Activated B cell treated with CpG ODN at 0.5 μM for 24 hours (primary cell): Measurements from ENCODE around the gene PGF. TPM values are rescaled to one million over a fixed set of nuclear protein-coding genes. Genes with fewer than 3 reads are reported as not detected.

Experiments
- ATAC-seq: fragments of 200-7000 bp; cut with Tn5 transposase; one replicate; pipeline ENCODE4 v1.10.0; 2021; ENCODE audit warnings: low read depth, mild to moderate bottlenecking, moderate library complexity
- CTCF ChIA-PET: fragments of 350-600 bp; sonication (Branson Sonifier 250); formaldehyde crosslinking; loops from one replicate; lab custom pipeline; 2021; ENCODE audit warnings: antibody characterized with exemption; lab: Charles Lee
- POLR2A ChIA-PET: fragments of 350-600 bp; sonication (Branson Sonifier 250); formaldehyde crosslinking; loops from one replicate; lab custom pipeline; 2021; ENCODE audit warnings: antibody characterized with exemption; lab: Charles Lee
- DNase-seq: peaks from one replicate; pipeline ENCODE4 v3.0.0; 2022
- H3K27ac Mint-ChIP-seq: one replicate; pipeline ENCODE4 v1.8.0; 2020; ENCODE audit warnings: mixed read lengths
- H3K27me3 Mint-ChIP-seq: one replicate; pipeline ENCODE4 v1.8.0; 2021; ENCODE audit warnings: mixed read lengths
- H3K36me3 Mint-ChIP-seq: one replicate; pipeline ENCODE4 v1.8.0; 2021; ENCODE audit warnings: low read depth, mixed read lengths
- H3K4me1 Mint-ChIP-seq: one replicate; pipeline ENCODE4 v1.8.0; 2021; ENCODE audit warnings: mixed read lengths
- H3K4me3 Mint-ChIP-seq: one replicate; pipeline ENCODE4 v1.8.0; 2020; ENCODE audit warnings: mild to moderate bottlenecking, mixed read lengths
- H3K9me3 Mint-ChIP-seq: one replicate; pipeline ENCODE4 v1.8.0; 2020; ENCODE audit warnings: mixed read lengths
- intact Hi-C: fragments of 100-400 bp; cut with micrococcal nuclease; formaldehyde crosslinking; loops from one replicate; pipeline ENCODE4 v1.15.1; 2024
- total RNA-seq: library from RNA; stranded (reverse); gene quantifications from 2 replicates; pipeline ENCODE4 v1.2.3, GENCODE V29; 2022
- TF ChIP-seq, protein P1 (sequence below): fragments of 200-600 bp; IDR thresholded peaks from one replicate; pipeline ENCODE4 v1.8.0; 2022; ENCODE audit warnings: antibody characterized with exemption, mild to moderate bottlenecking

PGF gene
- total RNA-seq, 1 donor from 2014 or later: not detected

GRCh38 chr14:74911704-74912103 is 43.7 kb downstream of the PGF start:
- peaks cover 8% of the 10 kb centered on the region for H3K4me1 Mint-ChIP-seq
- TF ChIP-seq, protein P1, sequence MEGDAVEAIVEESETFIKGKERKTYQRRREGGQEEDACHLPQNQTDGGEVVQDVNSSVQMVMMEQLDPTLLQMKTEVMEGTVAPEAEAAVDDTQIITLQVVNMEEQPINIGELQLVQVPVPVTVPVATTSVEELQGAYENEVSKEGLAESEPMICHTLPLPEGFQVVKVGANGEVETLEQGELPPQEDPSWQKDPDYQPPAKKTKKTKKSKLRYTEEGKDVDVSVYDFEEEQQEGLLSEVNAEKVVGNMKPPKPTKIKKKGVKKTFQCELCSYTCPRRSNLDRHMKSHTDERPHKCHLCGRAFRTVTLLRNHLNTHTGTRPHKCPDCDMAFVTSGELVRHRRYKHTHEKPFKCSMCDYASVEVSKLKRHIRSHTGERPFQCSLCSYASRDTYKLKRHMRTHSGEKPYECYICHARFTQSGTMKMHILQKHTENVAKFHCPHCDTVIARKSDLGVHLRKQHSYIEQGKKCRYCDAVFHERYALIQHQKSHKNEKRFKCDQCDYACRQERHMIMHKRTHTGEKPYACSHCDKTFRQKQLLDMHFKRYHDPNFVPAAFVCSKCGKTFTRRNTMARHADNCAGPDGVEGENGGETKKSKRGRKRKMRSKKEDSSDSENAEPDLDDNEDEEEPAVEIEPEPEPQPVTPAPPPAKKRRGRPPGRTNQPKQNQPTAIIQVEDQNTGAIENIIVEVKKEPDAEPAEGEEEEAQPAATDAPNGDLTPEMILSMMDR: no peak
- intact Hi-C loops: no loop called here
- H3K9me3 Mint-ChIP-seq: no peaks in the 10 kb centered on the region
- no peak overlapping the region for H3K4me3 Mint-ChIP-seq
- ChIA-PET POLR2A (interaction anchor here (1.5 kb wide), 1 partner anchor 50 kb away, joined by 3 read pairs; no protein-coding TSS in a partner anchor), CTCF (interaction anchor here (0.8 to 1.6 kb wide), 3 partner anchors 17 to 177 kb away, joined by 3 read pairs; no protein-coding TSS in a partner anchor)
- H3K27ac Mint-ChIP-seq: no peak overlapping the region
- ATAC-seq (no peak), DNase-seq (no peak)
- H3K36me3 Mint-ChIP-seq: no peaks in the 10 kb centered on the region
- no peaks in the 10 kb centered on the region for H3K27me3 Mint-ChIP-seq

DNA sequence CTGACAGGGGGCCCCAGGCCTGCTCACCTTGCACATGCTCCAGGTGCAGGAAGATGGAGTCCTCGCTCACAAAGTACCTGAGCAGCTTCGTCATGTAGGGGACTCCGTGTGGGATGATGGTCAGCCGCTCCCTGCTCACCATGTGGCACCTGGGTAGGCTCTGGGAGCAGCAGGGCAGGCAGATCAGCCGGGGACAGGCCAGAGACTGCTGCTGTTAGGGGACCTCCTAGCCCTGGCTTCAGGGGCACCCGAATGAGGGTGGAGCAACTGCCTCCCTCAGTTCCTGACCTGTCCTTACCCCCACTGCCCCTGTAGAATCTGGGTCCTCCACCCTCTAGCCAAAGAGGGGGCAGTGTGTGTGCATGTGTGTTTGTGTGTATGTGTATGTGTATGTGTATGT is 44.2 kb downstream of the PGF start:
- no peak overlapping the region for H3K4me3 Mint-ChIP-seq
- H3K36me3 Mint-ChIP-seq: no peaks in the 10 kb centered on the region
- H3K4me1 Mint-ChIP-seq: peaks cover 9% of the 10 kb centered on the region
- no peaks in the 10 kb centered on the region for H3K27me3 Mint-ChIP-seq
- ChIA-PET CTCF (interaction anchor here (0.8 to 1.6 kb wide), 3 partner anchors 16 to 178 kb away, joined by 3 read pairs; no protein-coding TSS in a partner anchor), POLR2A (interaction anchor here (1.5 kb wide), 1 partner anchor 51 kb away, joined by 3 read pairs; no protein-coding TSS in a partner anchor)
- H3K9me3 Mint-ChIP-seq: no peaks in the 10 kb centered on the region
- no peak overlapping the region for H3K27ac Mint-ChIP-seq
- ATAC-seq (no peak), DNase-seq (no peak)
- TF ChIP-seq, protein P1: no peak
- intact Hi-C loops: no loop called here

- no peaks in the 10 kb centered on the region for H3K27me3 Mint-ChIP-seq
- TF ChIP-seq, protein P1: no peak
- DNase-seq (no peak), ATAC-seq (no peak)
- H3K4me1 Mint-ChIP-seq: peaks cover 12% of the 10 kb centered on the region
- intact Hi-C loops: no loop called here
- no peak overlapping the region for H3K27ac Mint-ChIP-seq
- H3K4me3 Mint-ChIP-seq: no peak overlapping the region
- H3K9me3 Mint-ChIP-seq: no peaks in the 10 kb centered on the region
- POLR2A ChIA-PET: interaction anchor here (1.5 kb wide), 1 partner anchor 51 kb away, joined by 3 read pairs; no protein-coding TSS in a partner anchor
- CTCF ChIA-PET: interaction anchor here (1.6 to 6.9 kb wide), 2 partner anchors 51 to 178 kb away, joined by 3 to 288 read pairs; no protein-coding TSS in a partner anchor
- peaks cover 2% of the 10 kb centered on the region for H3K36me3 Mint-ChIP-seq
Observed at GRCh38 chr14:74910556-74910955, 44.8 kb downstream of the PGF start.

DNA sequence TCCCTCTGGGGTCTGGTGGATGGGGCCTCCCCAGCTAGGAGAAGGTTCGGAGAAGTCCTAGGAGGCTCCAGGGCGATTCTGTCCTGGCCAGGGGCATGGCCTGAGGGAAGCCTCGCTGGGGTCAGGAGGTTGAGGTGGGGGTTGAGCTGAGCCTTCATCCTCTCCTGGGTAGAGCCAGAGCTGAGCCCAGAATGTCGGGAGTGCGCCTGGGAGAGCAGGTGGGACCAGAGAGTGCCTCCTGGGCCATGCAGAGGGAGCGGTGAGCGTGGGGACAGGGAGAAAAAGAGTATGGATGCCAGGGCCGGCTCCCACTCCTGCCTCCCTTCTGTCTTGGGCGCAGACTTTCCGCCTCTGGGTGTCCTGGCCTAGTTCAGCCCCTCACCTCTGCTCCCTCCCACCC is 45.5 kb downstream of the PGF start:
- Mint-ChIP-seq H3K4me1 (peaks cover 19% of the 10 kb centered on the region), H3K27me3 (no peaks in the 10 kb centered on the region), H3K4me3 (no peak overlapping the region), H3K36me3 (peaks cover 4% of the 10 kb centered on the region), H3K27ac (no peak overlapping the region), H3K9me3 (no peaks in the 10 kb centered on the region)
- intact Hi-C loops: loop anchor here (5.0 kb wide), 1 partner anchor 32 kb away; no protein-coding TSS in a partner anchor
- TF ChIP-seq, protein P1: no peak
- ATAC-seq (no peak), DNase-seq (no peak)
- POLR2A ChIA-PET: no interaction called here
- CTCF ChIA-PET: interaction anchor here (6.9 kb wide), 1 partner anchor 50 kb away, joined by 288 read pairs; no protein-coding TSS in a partner anchor

GRCh38 chr14:74909501-74909900 is 45.9 kb downstream of the PGF start:
- Mint-ChIP-seq H3K27ac (no peak overlapping the region), H3K4me3 (no peak overlapping the region), H3K27me3 (no peaks in the 10 kb centered on the region), H3K9me3 (no peaks in the 10 kb centered on the region), H3K36me3 (peaks cover 8% of the 10 kb centered on the region), H3K4me1 (peaks cover 23% of the 10 kb centered on the region)
- ATAC-seq (no peak), DNase-seq (no peak)
- CTCF ChIA-PET: interaction anchor here (6.9 kb wide), 1 partner anchor 50 kb away, joined by 288 read pairs; no protein-coding TSS in a partner anchor
- intact Hi-C loops: loop anchor here (5.0 kb wide), 1 partner anchor 33 kb away; no protein-coding TSS in a partner anchor
- POLR2A ChIA-PET: no interaction called here
- TF ChIP-seq, protein P1: no peak
